Osteoblast (primary cell): ENCODE measurements around the gene PRX. TPM values are rescaled to one million over a fixed set of nuclear protein-coding genes. Genes with fewer than 3 reads are reported as not detected.

Experiments
- DNase-seq: peaks from one replicate; pipeline ENCODE4 v3.0.0; 2011; ENCODE audit warnings: low spot score, mixed read lengths; ENCODE audit not compliant: insufficient read length; ENCODE audit errors: missing footprints
- H2AFZ ChIP-seq: 2 replicates; pipeline ENCODE4 v1.6.0; 2011; ENCODE audit warnings: mild to moderate bottlenecking, low read length
- H3K27ac ChIP-seq: 2 replicates; pipeline ENCODE4 v1.5.1; 2011; ENCODE audit warnings: mild to moderate bottlenecking, low read depth, low read length, moderate library complexity
- H3K27me3 ChIP-seq: 2 replicates; pipeline ENCODE4 v1.6.0; 2012; ENCODE audit warnings: mild to moderate bottlenecking, control low read depth, inconsistent platforms, low read length, moderate library complexity; ENCODE audit not compliant: insufficient read depth
- H3K36me3 ChIP-seq: 2 replicates; pipeline ENCODE4 v1.5.1; 2011; ENCODE audit warnings: mild to moderate bottlenecking, low read length, control low read depth, moderate library complexity; ENCODE audit not compliant: insufficient read depth
- H3K4me1 ChIP-seq: 2 replicates; pipeline ENCODE4 v1.5.1; 2011; ENCODE audit warnings: mild to moderate bottlenecking, low read length, control low read depth, moderate library complexity; ENCODE audit not compliant: insufficient read depth
- H3K4me2 ChIP-seq: 2 replicates; pipeline ENCODE4 v1.6.0; 2011; ENCODE audit warnings: mild to moderate bottlenecking, low read length; ENCODE audit not compliant: insufficient read depth
- H3K4me3 ChIP-seq: fragments of 200-600 bp; sonication (generic); 3 replicates; pipeline ENCODE4 v1.5.1; 2012; ENCODE audit warnings: mild to moderate bottlenecking, low read length, inconsistent platforms; ENCODE audit not compliant: insufficient read depth
- H3K79me2 ChIP-seq: 2 replicates; pipeline ENCODE4 v1.6.0; 2012; ENCODE audit warnings: mild to moderate bottlenecking, low read length, control low read depth, inconsistent platforms; ENCODE audit not compliant: insufficient read depth
- H3K9me3 ChIP-seq: 2 replicates; pipeline ENCODE4 v1.5.1; 2011; ENCODE audit warnings: low read depth, low read length, control low read depth
- H4K20me1 ChIP-seq: 2 replicates; pipeline ENCODE4 v1.6.0; 2012; ENCODE audit warnings: mild to moderate bottlenecking, low read length, control low read depth; ENCODE audit not compliant: insufficient read depth
- total RNA-seq: library from RNA; depleted of rRNA; stranded (reverse); fragments of >200 nt; gene quantifications from 2 replicates; pipeline ENCODE4 v1.2.3, GENCODE V29; 2012
- TF ChIP-seq, protein P1 (sequence below): IDR thresholded peaks from 2 replicates; pipeline ENCODE4 v1.5.1; 2011; ENCODE audit warnings: mild to moderate bottlenecking, low read depth, low read length, moderate library complexity; ENCODE audit errors: extremely low read depth

The PRX gene
- total RNA-seq, 1 donor = 3.3 TPM

- no peaks in the 10 kb centered on the region for H3K9me3 ChIP-seq
- no peaks in the 10 kb centered on the region for H4K20me1 ChIP-seq
- TF ChIP-seq, protein P1, sequence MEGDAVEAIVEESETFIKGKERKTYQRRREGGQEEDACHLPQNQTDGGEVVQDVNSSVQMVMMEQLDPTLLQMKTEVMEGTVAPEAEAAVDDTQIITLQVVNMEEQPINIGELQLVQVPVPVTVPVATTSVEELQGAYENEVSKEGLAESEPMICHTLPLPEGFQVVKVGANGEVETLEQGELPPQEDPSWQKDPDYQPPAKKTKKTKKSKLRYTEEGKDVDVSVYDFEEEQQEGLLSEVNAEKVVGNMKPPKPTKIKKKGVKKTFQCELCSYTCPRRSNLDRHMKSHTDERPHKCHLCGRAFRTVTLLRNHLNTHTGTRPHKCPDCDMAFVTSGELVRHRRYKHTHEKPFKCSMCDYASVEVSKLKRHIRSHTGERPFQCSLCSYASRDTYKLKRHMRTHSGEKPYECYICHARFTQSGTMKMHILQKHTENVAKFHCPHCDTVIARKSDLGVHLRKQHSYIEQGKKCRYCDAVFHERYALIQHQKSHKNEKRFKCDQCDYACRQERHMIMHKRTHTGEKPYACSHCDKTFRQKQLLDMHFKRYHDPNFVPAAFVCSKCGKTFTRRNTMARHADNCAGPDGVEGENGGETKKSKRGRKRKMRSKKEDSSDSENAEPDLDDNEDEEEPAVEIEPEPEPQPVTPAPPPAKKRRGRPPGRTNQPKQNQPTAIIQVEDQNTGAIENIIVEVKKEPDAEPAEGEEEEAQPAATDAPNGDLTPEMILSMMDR = peak; percentile 38
- H3K4me3 ChIP-seq = peak within 1 kb of the TSS; percentile 97
- H3K4me2 ChIP-seq = peak within 1 kb of the TSS; percentile 89
- peak within 1 kb of the TSS; percentile 95 for H3K27ac ChIP-seq
- peaks cover 20% of the 10 kb centered on the region for H3K4me1 ChIP-seq
- H3K36me3 ChIP-seq = peaks cover 15% of the 10 kb centered on the region
- DNase-seq = peak; percentile 99
- peak within 1 kb of the TSS; percentile 75 for H2AFZ ChIP-seq
- H3K79me2 ChIP-seq = peaks cover 32% of the 10 kb centered on the region
- H3K27me3 ChIP-seq = no peaks in the 10 kb centered on the region
These were observed 12.5 kb upstream of the PRX start, which contains the start of gene SERTAD1 for GRCh38 chr19:40425450-40426287. Gene SERTAD1, minus strand, starts transcription at chr19:40425992. Its CDS starts 2,446 bp downstream, at chr19:40423546.

DNA sequence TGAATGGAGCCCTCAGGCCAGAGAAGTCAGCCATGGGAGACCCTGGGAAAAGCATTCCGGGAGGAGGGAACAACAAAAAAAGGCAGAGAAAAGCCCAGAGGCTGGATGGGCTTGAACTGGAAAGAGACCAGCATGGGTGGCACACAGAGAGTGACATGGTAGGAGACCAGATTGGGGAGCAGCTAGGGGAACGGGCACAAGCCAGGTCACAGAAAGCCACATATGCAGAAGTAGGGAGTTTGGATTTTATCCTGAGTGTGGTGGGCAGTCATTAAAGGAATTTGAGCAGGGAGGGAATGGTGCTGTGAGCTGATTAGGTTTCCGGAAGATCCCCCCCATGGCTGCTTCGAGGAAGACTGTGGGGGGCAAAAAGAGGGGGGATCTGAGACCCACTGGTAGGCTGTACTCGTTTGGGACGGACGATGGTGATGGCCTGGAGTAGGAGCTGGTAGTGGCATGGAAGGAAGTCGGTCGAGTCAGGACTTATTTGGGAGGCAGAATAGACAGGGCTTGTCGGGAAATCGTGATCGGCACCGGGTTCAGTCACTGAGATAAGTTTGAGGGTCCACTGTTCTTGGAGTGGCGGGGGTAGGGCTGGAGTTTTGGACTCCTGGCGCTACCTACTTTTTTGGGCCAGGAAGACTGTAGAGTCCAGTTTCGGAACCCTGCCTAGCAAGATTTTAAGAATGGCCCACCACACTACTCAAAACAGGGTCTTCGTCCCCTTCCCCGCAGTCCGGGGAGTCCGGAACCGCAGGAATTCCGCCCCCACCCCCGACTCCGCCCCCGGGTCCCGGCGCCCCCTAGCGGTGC, 11.7 kb upstream of the PRX start:
- peak; percentile 47 for DNase-seq

DNA sequence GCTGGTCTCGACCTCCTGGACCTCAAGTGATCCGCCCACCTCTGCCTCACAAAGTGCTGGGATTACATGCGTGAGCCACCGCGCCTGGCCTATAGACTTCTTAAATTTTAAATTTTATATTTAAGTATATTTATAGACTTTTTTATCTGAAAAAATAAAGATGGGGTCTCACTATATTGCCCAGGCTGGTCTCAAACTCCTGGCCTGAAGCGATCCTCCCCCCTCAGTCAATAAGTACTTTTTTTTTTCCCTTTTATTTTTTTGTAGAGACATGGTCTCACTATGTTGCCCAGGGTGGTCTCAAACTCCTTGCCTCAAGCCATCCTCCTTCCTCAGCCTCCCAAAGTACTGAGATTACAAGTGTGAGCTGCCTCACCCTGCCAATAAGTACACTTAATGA, 10.8 kb upstream of the PRX start:
- Histone ChIP-seq H3K4me3 (peak overlapping the region; percentile 97), H3K4me1 (peaks cover 20% of the 10 kb centered on the region), H2AFZ (no peak overlapping the region), H3K9me3 (no peaks in the 10 kb centered on the region), H3K79me2 (peaks cover 32% of the 10 kb centered on the region), H3K27ac (peak overlapping the region; percentile 95), H3K27me3 (no peaks in the 10 kb centered on the region), H3K4me2 (peak overlapping the region; percentile 89), H3K36me3 (peaks cover 15% of the 10 kb centered on the region), H4K20me1 (no peaks in the 10 kb centered on the region)
- DNase-seq = no peak
- TF ChIP-seq, protein P1 = no peak

More for the DNA sequence above, 11.7 kb upstream of the PRX start:
- Histone ChIP-seq H3K4me3 (peak overlapping the region; percentile 97), H3K9me3 (no peaks in the 10 kb centered on the region), H3K36me3 (peaks cover 15% of the 10 kb centered on the region), H3K27ac (peak overlapping the region; percentile 95), H3K27me3 (no peaks in the 10 kb centered on the region), H2AFZ (peak overlapping the region; percentile 69), H3K4me1 (peaks cover 20% of the 10 kb centered on the region), H3K79me2 (peaks cover 32% of the 10 kb centered on the region), H3K4me2 (peak overlapping the region; percentile 89), H4K20me1 (no peaks in the 10 kb centered on the region)
- TF ChIP-seq, protein P1 = no peak
